HG02981 (cell line): ENCODE measurements around the gene PCBP3.
"Not testable (repeated sequence)": the region's sequence is repeated elsewhere in the genome, so short reads cannot be mapped to it uniquely, and the experiment has no call there.

Experiments
- ATAC-seq: cut with Tn5 transposase; IDR thresholded peaks from one replicate; pipeline ENCODE4 v1.9.1; 2021; ENCODE audit warnings: mild to moderate bottlenecking, moderate library complexity; ENCODE audit not compliant: unreplicated experiment

The PCBP3 gene

GRCh38 chr21:45612665-45613019 is 30.9 kb upstream of the PCBP3 start:
- not testable (repeated sequence) for ATAC-seq

- ATAC-seq, result no peak
Observed at GRCh38 chr21:45613396-45613795, 30.1 kb upstream of the PCBP3 start.

GRCh38 chr21:45613881-45614280 is 29.6 kb upstream of the PCBP3 start:
- ATAC-seq, result no peak

- ATAC-seq, result no peak
Observed at GRCh38 chr21:45615145-45615711, 28.3 kb upstream of the PCBP3 start.

- ATAC-seq, result no peak
Observed at GRCh38 chr21:45617021-45617921, 26.3 kb upstream of the PCBP3 start.

DNA sequence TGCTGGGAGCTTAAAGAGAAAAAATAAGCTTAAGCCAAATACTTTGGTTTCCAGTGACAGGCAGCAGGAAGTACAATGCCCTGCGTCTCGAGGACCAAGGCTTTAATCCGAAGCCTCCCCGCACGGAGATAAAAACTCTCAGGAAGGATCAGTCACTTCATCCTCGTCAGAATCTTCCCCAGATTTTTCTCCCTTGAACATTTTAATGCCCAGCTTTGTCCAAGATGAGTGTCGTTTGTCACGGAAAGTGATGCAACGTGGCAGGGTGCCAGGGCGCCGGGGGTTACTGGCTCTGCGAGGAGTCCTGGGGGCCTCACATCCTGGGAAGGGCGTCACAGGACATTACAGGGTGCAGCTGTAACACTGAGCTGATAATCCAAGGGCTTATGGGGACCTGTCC is 25.2 kb upstream of the PCBP3 start:
- no peak for ATAC-seq

DNA sequence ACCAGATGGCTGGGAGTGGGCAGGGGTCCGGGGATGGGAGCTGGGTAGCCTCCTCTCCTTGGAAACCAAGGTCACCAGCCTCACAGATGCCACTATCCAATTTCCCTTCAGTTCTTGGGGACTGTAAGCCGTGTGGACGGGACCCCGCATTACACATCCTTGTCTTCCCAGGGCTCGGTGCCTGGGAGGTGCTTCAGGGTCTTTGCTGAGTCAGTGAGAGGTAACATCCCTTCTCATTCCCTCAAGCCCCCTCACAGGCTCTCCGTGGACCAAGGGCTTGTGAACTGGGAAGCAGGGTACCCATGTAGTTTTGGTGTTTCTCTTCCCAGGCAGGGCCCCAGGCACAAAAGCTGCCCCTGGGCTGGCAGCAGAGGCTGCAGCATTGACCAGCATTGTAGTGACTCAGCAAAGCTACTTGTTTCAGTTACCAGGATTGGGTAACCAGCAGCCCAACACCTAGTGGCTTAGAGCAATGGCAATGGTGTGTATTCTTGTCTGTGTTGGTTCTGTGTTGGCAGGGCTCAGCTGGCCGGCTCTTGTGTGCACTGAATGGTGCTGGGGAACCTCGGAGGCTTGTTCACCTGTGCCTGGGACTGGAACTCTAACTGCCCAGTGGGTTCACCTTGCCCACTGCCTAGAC is 24.6 kb upstream of the PCBP3 start:
- ATAC-seq, result no peak

DNA sequence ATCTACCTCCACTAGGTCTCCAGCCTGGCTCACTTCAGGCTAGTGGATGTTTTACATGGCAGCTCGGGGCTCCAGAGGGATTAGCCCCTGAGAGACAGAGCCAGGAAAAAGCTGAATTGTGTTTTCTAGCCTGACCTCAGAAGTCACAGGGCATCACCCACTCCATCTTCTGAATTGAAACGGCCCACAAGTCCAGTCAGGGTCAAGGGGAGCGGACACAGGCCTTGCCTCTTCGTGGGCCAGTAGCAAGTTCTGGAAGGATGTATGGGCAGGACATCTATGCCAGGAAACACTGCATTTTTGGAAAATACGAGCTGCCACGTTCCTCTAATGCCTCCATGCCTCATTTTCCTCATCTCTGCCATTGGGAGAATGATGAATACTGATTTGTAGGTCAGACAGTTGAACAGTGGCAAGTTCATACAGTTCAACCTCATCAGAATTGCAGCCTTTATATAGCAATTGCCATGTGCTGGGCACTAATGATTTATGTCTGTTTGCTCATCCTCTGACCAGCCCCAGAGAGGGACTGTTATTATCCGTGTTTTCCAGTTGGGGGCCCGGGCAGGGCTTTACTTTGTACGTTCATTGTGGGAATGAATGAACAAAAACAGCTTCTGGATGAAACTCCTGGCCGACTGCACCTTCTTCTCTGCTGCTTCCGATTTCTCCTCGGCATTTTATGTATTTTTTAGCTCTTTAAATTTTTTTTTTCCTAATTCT is 23.2 kb upstream of the PCBP3 start:
- no peak for ATAC-seq

DNA sequence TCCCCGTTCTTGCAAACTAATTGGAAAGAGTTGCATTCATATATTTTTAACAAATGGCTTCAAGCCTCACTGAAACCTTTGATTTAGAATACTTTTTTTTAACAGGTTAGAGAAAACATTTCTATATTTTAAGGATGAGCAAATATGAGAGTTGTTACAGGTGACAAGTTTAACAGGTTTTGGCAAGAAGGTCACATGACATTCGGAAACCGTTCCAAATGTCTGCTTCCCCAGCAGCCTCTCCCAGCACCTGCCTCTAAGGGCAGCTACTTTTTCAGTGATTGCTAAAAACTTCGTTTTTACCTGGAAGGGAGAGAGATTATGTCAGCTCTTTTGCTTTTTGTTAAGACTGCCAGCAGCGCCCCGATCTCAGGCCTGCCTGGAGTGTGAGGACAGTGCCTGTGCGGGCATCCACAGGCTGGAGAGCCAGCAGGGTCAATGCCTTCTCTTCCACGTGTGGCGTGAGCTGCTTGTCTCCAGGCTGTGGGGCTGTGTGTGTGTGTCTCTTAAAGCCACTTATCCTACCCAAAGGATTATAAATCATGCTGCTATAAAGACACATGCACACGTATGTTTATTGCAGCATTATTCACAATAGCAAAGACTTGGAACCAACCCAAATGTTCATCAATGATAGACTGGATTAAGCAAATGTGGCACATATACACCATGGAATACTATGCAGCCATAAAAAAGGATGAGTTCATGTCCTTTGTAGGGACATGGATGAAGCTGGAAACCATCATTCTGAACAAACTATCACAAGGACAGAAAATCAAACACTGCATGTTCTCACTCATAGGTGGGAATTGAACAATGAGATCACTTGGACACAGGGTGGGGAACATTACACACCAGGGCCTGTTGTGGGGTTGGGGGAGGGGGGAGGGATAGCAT is 21.8 kb upstream of the PCBP3 start:
- ATAC-seq, result not testable (repeated sequence)

GRCh38 chr21:45622416-45623097 is 21.0 kb upstream of the PCBP3 start:
- no peak for ATAC-seq

DNA sequence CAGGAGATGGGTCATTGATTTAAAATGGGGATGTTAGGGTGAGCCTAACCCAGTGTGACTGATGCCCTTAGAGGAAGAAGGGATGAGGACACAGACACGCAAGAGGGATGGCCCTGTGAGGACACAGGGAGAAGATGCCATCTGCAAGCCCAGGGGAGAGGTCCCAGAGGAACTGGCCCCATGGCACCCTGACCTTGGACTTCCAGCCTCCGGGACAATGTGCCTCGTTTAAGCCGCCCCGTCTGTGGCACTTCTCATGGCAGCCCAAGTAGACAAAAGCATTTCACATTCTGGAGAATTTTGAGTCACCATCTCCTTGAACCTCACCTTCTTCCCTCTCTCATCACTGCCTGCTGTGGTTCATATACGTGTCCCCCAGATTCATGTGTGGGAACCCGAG is 20.1 kb upstream of the PCBP3 start:
- ATAC-seq, result no peak

DNA sequence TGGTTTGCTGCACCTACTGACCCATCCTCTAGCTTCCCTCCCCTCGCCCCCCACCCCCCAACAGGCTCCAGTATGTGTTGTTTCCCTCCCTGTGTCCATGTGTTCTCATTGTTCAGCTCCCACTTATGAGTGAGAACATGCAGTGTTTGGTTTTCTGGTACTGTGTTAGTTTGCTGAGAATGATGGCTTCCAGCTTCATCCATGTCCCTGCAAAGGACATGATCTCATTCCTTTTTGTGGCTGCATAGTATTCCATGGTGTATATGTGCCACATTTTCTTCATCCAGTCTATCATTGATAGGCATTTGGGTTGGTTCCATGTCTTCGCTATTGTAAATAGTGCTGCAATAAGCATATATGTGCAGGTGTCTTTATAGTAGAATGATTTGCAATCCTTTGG is 17.4 kb upstream of the PCBP3 start:
- not testable (repeated sequence) for ATAC-seq

GRCh38 chr21:45629046-45629981 is 14.2 kb upstream of the PCBP3 start:
- ATAC-seq, result no peak

DNA sequence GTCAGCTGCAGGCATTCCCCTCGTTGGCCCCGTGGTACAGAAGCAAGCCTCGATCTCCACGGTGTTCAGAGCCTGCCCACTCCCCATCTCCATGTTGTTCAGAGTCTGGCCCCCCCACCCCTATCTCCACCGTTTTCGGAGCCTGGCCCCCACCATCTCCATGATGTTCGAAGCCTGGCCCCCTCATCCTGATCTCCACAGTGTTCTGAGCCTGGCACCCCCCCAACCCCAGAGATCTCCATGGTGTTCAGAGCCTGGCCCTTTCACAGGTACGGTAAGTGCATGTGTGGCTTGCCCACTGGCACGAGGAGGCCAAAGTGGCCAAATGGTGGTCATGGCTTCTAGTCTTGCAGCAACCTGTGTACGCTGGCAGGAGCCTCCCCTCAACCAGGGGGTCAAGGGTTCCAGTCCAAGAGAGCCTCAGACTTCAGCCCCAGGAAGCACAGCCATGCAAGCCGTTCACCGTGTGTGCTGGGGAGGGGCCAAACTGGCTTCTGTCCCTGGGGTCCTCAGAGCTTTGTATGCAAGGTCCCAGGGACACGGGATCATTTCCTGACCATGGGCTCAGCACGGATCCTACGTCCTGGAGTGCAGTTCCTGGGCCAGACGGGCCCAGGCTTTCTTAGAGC is 13.3 kb upstream of the PCBP3 start:
- no peak for ATAC-seq

- ATAC-seq, result no peak
Observed at GRCh38 chr21:45630876-45631275, 12.6 kb upstream of the PCBP3 start.

GRCh38 chr21:45631540-45631939 is 12.0 kb upstream of the PCBP3 start:
- ATAC-seq, result no peak

DNA sequence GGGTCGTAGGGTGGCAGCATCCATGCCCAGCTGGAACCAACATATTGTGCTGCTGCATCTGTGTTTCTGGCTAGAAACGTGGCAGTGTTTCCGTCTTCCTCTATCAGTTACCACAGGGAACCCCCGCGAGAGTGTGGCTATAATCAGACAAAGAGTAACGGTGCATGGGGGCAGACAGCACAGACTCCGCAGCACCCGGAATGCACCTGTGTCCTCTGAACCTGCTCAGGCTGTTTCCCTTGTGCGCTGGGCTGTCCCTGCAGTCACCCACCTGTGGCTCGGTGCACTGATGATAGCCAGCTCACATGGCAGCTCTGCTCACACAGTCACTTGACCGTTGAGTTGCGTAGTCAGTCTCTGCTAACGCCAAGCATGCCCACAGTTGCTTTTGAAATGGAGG is 11.4 kb upstream of the PCBP3 start:
- no peak for ATAC-seq

GRCh38 chr21:45632637-45633251 is 10.8 kb upstream of the PCBP3 start:
- no peak for ATAC-seq
